KMS-11 (cell line): ENCODE measurements around the gene PAM16.
"Not testable (repeated sequence)": the region's sequence is repeated elsewhere in the genome, so short reads cannot be mapped to it uniquely, and the experiment has no call there.

Source experiments
- H2AFZ ChIP-seq: fragments of 200-600 bp; sonication (generic); 2 replicates; pipeline ENCODE4 v1.6.1; 2016; ENCODE audit warnings: antibody characterized with exemption, mixed run types, low read depth
- H3K27ac ChIP-seq: fragments of 200-600 bp; sonication (generic); 2 replicates; pipeline ENCODE4 v1.6.1; 2016; ENCODE audit warnings: mild to moderate bottlenecking, mixed run types
- H3K27me3 ChIP-seq: fragments of 200-600 bp; sonication (generic); 2 replicates; pipeline ENCODE4 v1.6.1; 2017; ENCODE audit warnings: mild to moderate bottlenecking, low read depth, mixed run types, moderate library complexity; ENCODE audit not compliant: insufficient read depth
- H3K36me3 ChIP-seq: fragments of 200-600 bp; sonication (generic); 2 replicates; pipeline ENCODE4 v1.6.1; 2017; ENCODE audit warnings: mild to moderate bottlenecking, mixed run types; ENCODE audit not compliant: insufficient read depth
- H3K4me1 ChIP-seq: fragments of 200-600 bp; sonication (generic); 2 replicates; pipeline ENCODE4 v1.6.1; 2016; ENCODE audit warnings: mild to moderate bottlenecking, low read depth, mixed run types; ENCODE audit not compliant: poor library complexity, severe bottlenecking
- H3K4me2 ChIP-seq: fragments of 200-600 bp; sonication (generic); 2 replicates; pipeline ENCODE4 v1.7.0; 2016; ENCODE audit warnings: mild to moderate bottlenecking, mixed run types
- H3K4me3 ChIP-seq: fragments of 200-600 bp; sonication (generic); IDR thresholded peaks from 2 replicates; pipeline ENCODE4 v1.6.1; 2017; ENCODE audit warnings: low read depth, low read length, mixed read lengths; ENCODE audit not compliant: insufficient read depth
- H3K79me2 ChIP-seq: fragments of 200-600 bp; sonication (generic); 2 replicates; pipeline ENCODE4 v1.6.1; 2016; ENCODE audit warnings: low read depth, mixed run types; ENCODE audit not compliant: insufficient read depth
- H3K9ac ChIP-seq: fragments of 200-600 bp; sonication (generic); 2 replicates; pipeline ENCODE4 v1.6.1; 2016; ENCODE audit warnings: mild to moderate bottlenecking, mixed run types
- H4K20me1 ChIP-seq: fragments of 200-600 bp; sonication (generic); 2 replicates; pipeline ENCODE4 v1.6.1; 2016; ENCODE audit warnings: mild to moderate bottlenecking, mixed run types; ENCODE audit not compliant: insufficient read depth
- TF ChIP-seq, protein P1 (sequence below): fragments of 200-600 bp; sonication (generic); conservative IDR thresholded peaks from 2 replicates; pipeline ENCODE4 v1.6.1; 2017; ENCODE audit warnings: low read depth, mild to moderate bottlenecking, antibody characterized with exemption, low read length, moderate library complexity, mixed read lengths

Gene PAM16

DNA sequence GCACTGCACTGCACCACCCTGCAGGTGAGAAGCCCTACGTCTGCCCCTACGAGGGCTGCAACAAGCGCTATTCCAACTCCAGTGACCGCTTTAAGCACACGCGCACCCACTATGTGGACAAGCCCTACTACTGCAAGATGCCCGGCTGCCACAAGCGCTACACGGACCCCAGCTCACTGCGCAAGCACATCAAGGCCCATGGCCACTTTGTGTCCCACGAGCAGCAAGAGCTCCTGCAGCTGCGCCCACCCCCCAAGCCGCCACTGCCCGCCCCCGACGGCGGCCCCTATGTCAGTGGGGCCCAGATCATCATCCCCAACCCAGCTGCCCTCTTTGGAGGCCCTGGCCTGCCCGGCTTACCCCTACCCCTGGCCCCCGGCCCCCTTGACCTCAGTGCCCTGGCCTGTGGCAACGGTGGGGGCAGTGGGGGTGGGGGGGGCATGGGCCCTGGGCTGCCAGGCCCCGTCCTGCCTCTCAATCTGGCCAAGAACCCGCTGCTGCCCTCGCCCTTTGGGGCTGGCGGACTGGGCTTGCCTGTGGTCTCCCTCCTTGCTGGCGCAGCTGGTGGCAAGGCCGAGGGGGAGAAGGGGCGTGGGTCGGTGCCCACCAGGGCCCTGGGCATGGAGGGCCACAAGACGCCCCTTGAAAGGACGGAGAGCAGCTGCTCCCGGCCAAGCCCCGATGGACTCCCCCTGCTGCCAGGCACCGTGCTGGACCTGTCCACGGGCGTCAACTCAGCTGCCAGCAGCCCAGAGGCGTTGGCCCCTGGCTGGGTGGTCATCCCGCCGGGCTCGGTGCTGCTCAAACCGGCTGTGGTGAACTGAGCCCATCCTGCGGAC lies 14.2 kb downstream of the PAM16 start:
- H3K4me3 ChIP-seq, result no peak overlapping the region

DNA sequence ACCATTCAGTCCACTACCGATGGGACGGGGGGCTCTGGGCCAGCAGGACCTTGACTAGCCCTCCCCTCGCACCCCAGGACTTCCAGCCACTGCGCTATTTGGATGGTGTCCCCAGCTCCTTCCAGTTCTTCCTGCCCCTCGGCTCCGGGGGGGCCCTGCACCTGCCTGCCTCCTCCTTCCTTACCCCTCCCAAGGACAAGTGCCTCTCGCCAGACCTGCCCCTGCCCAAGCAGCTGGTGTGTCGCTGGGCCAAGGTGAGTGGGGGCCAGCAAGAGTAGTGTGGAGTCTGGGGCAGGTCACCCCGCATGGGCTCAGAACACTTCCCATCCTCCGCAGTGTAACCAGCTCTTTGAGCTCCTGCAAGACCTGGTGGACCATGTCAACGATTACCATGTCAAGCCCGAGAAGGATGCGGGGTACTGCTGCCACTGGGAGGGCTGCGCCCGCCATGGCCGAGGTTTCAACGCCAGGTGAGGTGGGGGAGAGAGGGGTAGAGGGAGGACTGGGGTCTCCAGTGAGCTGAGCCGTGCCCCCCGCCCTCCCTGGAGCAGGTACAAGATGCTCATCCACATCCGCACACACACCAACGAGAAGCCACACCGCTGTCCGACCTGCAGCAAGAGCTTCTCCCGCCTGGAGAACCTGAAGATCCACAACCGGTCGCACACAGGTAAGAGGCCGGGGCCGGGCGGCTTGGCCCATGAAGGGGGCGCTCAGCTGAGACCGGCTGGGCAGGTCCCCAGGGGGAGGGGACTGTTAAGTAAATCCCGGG lies 16.2 kb downstream of the PAM16 start:
- no peak overlapping the region for H3K9ac ChIP-seq
- no peak overlapping the region for H3K27ac ChIP-seq
- no peak overlapping the region for H3K4me2 ChIP-seq
- no peaks in the 10 kb centered on the region for H3K27me3 ChIP-seq
- no peak overlapping the region for H3K4me3 ChIP-seq
- peaks cover 8% of the 10 kb centered on the region for H3K4me1 ChIP-seq
- no peaks in the 10 kb centered on the region for H3K36me3 ChIP-seq
- no peaks in the 10 kb centered on the region for H3K79me2 ChIP-seq
- TF ChIP-seq, protein P1, sequence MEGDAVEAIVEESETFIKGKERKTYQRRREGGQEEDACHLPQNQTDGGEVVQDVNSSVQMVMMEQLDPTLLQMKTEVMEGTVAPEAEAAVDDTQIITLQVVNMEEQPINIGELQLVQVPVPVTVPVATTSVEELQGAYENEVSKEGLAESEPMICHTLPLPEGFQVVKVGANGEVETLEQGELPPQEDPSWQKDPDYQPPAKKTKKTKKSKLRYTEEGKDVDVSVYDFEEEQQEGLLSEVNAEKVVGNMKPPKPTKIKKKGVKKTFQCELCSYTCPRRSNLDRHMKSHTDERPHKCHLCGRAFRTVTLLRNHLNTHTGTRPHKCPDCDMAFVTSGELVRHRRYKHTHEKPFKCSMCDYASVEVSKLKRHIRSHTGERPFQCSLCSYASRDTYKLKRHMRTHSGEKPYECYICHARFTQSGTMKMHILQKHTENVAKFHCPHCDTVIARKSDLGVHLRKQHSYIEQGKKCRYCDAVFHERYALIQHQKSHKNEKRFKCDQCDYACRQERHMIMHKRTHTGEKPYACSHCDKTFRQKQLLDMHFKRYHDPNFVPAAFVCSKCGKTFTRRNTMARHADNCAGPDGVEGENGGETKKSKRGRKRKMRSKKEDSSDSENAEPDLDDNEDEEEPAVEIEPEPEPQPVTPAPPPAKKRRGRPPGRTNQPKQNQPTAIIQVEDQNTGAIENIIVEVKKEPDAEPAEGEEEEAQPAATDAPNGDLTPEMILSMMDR, result no peak
- no peak overlapping the region for H2AFZ ChIP-seq
- H4K20me1 ChIP-seq, result no peaks in the 10 kb centered on the region

More for the DNA sequence above, 14.2 kb downstream of the PAM16 start:
- Histone ChIP-seq H3K36me3 (no peaks in the 10 kb centered on the region), H3K9ac (no peak overlapping the region), H3K79me2 (peaks cover 2% of the 10 kb centered on the region; the same call in 1 of the 2 replicates), H4K20me1 (no peaks in the 10 kb centered on the region), H2AFZ (no peak overlapping the region), H3K4me1 (no peaks in the 10 kb centered on the region), H3K27ac (no peak overlapping the region), H3K4me2 (no peak overlapping the region), H3K27me3 (no peaks in the 10 kb centered on the region)
- TF ChIP-seq, protein P1, result no peak

GRCh38 chr16:4333714-4334113 lies 17.4 kb downstream of the PAM16 start:
- H3K9ac ChIP-seq, H3K4me2 ChIP-seq, H3K4me1 ChIP-seq, H3K4me3 ChIP-seq, H3K27ac ChIP-seq, H4K20me1 ChIP-seq, H3K79me2 ChIP-seq, H3K36me3 ChIP-seq, H2AFZ ChIP-seq, H3K27me3 ChIP-seq: not testable (repeated sequence)

- H3K4me1 ChIP-seq, result peaks cover 10% of the 10 kb centered on the region
- H3K36me3 ChIP-seq, result no peaks in the 10 kb centered on the region
- no peak overlapping the region for H3K4me2 ChIP-seq
- H3K4me3 ChIP-seq, result no peak overlapping the region
- H3K27ac ChIP-seq, result no peak overlapping the region
- H4K20me1 ChIP-seq, result no peaks in the 10 kb centered on the region
- TF ChIP-seq, protein P1, result no peak
- no peaks in the 10 kb centered on the region for H3K79me2 ChIP-seq
- H3K9ac ChIP-seq, result no peak overlapping the region
- no peak overlapping the region for H2AFZ ChIP-seq
- H3K27me3 ChIP-seq, result no peaks in the 10 kb centered on the region
These were observed 17.8 kb downstream of the PAM16 start for GRCh38 chr16:4333308-4333638.
